WTC11 (cell line): ENCODE measurements around the gene WRAP53. TPM values are rescaled to one million over a fixed set of nuclear protein-coding genes. Genes with fewer than 3 reads are reported as not detected.

ENCODE experiments used
- ATAC-seq: fragments of 200-7000 bp; cut with Tn5 transposase; 2 replicates; pipeline ENCODE4 v1.10.0; 2021; ENCODE audit warnings: mild to moderate bottlenecking, moderate library complexity
- CTCF ChIA-PET: fragments of 300-600 bp; sonication (Branson Sonifier 250); formaldehyde crosslinking; loops from one replicate; lab custom pipeline; 2021; ENCODE audit warnings: antibody characterized with exemption; lab: Charles Lee
- POLR2A ChIA-PET: fragments of 350-600 bp; sonication (Branson Sonifier 250); formaldehyde crosslinking; loops from one replicate; lab custom pipeline; 2021; ENCODE audit warnings: antibody characterized with exemption; lab: Charles Lee
- DNase-seq: peaks from one replicate; pipeline ENCODE4 v3.0.0; 2021; ENCODE audit warnings: low spot score
- H3K27ac Mint-ChIP-seq: 2 replicates; pipeline ENCODE4 v1.8.0; 2021; ENCODE audit warnings: mixed read lengths
- H3K27me3 Mint-ChIP-seq: 2 replicates; pipeline ENCODE4 v1.8.0; 2021; ENCODE audit warnings: low read depth, mild to moderate bottlenecking, moderate library complexity, mixed read lengths
- H3K36me3 Mint-ChIP-seq: 2 replicates; pipeline ENCODE4 v1.8.0; 2021; ENCODE audit warnings: mixed read lengths
- H3K4me1 Mint-ChIP-seq: 2 replicates; pipeline ENCODE4 v1.8.0; 2022; ENCODE audit warnings: mixed read lengths
- H3K4me3 Mint-ChIP-seq: 2 replicates; pipeline ENCODE4 v1.8.0; 2021; ENCODE audit warnings: mild to moderate bottlenecking, moderate library complexity, mixed read lengths
- H3K9me3 Mint-ChIP-seq: 2 replicates; pipeline ENCODE4 v1.8.0; 2021; ENCODE audit warnings: mixed read lengths
- CREB1 ChIP-seq: sonication (generic); formaldehyde crosslinking; IDR thresholded peaks from 2 replicates; pipeline ENCODE4 v1.8.0; 2023; ENCODE audit warnings: mild to moderate bottlenecking, missing genetic modification reagents
- IRF1 ChIP-seq: sonication (generic); formaldehyde crosslinking; IDR thresholded peaks from 2 replicates; pipeline ENCODE4 v1.8.0; 2023; ENCODE audit warnings: missing genetic modification reagents
- IRF2 ChIP-seq: sonication (generic); formaldehyde crosslinking; IDR thresholded peaks from 2 replicates; pipeline ENCODE4 v1.8.0; 2022; ENCODE audit warnings: low read depth, missing genetic modification reagents, borderline replicate concordance
- KAT7 ChIP-seq: sonication (generic); formaldehyde crosslinking; IDR thresholded peaks from 2 replicates; pipeline ENCODE4 v1.8.1; 2023; ENCODE audit warnings: missing genetic modification reagents, mild to moderate bottlenecking, borderline replicate concordance
- NR1H2 ChIP-seq: sonication (generic); formaldehyde crosslinking; IDR thresholded peaks from 2 replicates; pipeline ENCODE4 v1.9.0; 2021; ENCODE audit warnings: mild to moderate bottlenecking, moderate library complexity, missing genetic modification reagents
- RELA ChIP-seq: sonication (generic); formaldehyde crosslinking; IDR thresholded peaks from 2 replicates; pipeline ENCODE4 v1.8.1; 2022; ENCODE audit warnings: missing genetic modification reagents, mild to moderate bottlenecking, borderline replicate concordance
- TEAD1 ChIP-seq: sonication (generic); formaldehyde crosslinking; IDR thresholded peaks from 2 replicates; pipeline ENCODE4 v1.8.0; 2022; ENCODE audit warnings: mild to moderate bottlenecking, missing genetic modification reagents
- TP53 ChIP-seq: sonication (generic); formaldehyde crosslinking; IDR thresholded peaks from 2 replicates; pipeline ENCODE4 v1.8.1; 2023; ENCODE audit warnings: mild to moderate bottlenecking, missing genetic modification reagents
- ZNF121 ChIP-seq: sonication (generic); formaldehyde crosslinking; IDR thresholded peaks from 2 replicates; pipeline ENCODE4 v1.8.0; 2023; ENCODE audit warnings: missing genetic modification reagents
- ZNF671 ChIP-seq: fragments of 250-450 bp; sonication (Bioruptor Pico); IDR thresholded peaks from 2 replicates; pipeline ENCODE4 v1.8.0; 2021; ENCODE audit warnings: mild to moderate bottlenecking
- total RNA-seq: library from RNA; stranded (reverse); gene quantifications from 3 replicates; pipeline ENCODE4 v1.2.3, GENCODE V29; 2021
- TF ChIP-seq, protein P1 (sequence below): sonication (generic); formaldehyde crosslinking; IDR thresholded peaks from 2 replicates; pipeline ENCODE4 v1.8.0; 2022; ENCODE audit warnings: mild to moderate bottlenecking, missing genetic modification reagents
- TF ChIP-seq, protein P2 (sequence below): sonication (generic); formaldehyde crosslinking; conservative IDR thresholded peaks from 2 replicates; pipeline ENCODE4 v1.8.1; 2023; ENCODE audit warnings: mild to moderate bottlenecking, low read depth, missing genetic modification reagents, moderate library complexity
- TF ChIP-seq, protein P3 (sequence below): sonication (generic); formaldehyde crosslinking; IDR thresholded peaks from 2 replicates; pipeline ENCODE4 v1.8.1; 2022; ENCODE audit warnings: mild to moderate bottlenecking, missing genetic modification reagents, moderate library complexity, borderline replicate concordance
- TF ChIP-seq, protein P4 (sequence below): sonication (generic); formaldehyde crosslinking; IDR thresholded peaks from 2 replicates; pipeline ENCODE4 v1.8.0; 2022; ENCODE audit warnings: mild to moderate bottlenecking, missing genetic modification reagents

The WRAP53 gene
- total RNA-seq, 1 experiment from 2014 or later = 37.2 TPM

- TF ChIP-seq, protein P1, sequence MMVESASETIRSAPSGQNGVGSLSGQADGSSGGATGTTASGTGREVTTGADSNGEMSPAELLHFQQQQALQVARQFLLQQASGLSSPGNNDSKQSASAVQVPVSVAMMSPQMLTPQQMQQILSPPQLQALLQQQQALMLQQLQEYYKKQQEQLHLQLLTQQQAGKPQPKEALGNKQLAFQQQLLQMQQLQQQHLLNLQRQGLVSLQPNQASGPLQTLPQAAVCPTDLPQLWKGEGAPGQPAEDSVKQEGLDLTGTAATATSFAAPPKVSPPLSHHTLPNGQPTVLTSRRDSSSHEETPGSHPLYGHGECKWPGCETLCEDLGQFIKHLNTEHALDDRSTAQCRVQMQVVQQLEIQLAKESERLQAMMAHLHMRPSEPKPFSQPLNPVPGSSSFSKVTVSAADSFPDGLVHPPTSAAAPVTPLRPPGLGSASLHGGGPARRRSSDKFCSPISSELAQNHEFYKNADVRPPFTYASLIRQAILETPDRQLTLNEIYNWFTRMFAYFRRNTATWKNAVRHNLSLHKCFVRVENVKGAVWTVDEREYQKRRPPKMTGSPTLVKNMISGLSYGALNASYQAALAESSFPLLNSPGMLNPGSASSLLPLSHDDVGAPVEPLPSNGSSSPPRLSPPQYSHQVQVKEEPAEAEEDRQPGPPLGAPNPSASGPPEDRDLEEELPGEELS = no peak
- TF ChIP-seq CREB1 (CRISPR knock-in tag) (no peak), ZNF121 (CRISPR knock-in tag) (no peak), ZNF671 (no peak), IRF1 (CRISPR knock-in tag) (no peak), KAT7 (no peak)
Measured at GRCh38 chr17:7701681-7702080, 13.4 kb downstream of the WRAP53 start (continued).

GRCh38 chr17:7702776-7703175 is 14.5 kb downstream of the WRAP53 start:
- Mint-ChIP-seq H3K4me3 (no peak overlapping the region), H3K9me3 (no peaks in the 10 kb centered on the region), H3K36me3 (peaks cover 2% of the 10 kb centered on the region; the same call in 1 of the 2 replicates)
- CTCF ChIA-PET = interaction anchor here (0.6 to 6.1 kb wide), 11 partner anchors 9 to 338 kb away, joined by 4 to 72 read pairs (median 7); partner anchors contain the start of genes DNAH2, FXR2, SHBG and SOX15
- no peak for DNase-seq
- TF ChIP-seq, protein P2, sequence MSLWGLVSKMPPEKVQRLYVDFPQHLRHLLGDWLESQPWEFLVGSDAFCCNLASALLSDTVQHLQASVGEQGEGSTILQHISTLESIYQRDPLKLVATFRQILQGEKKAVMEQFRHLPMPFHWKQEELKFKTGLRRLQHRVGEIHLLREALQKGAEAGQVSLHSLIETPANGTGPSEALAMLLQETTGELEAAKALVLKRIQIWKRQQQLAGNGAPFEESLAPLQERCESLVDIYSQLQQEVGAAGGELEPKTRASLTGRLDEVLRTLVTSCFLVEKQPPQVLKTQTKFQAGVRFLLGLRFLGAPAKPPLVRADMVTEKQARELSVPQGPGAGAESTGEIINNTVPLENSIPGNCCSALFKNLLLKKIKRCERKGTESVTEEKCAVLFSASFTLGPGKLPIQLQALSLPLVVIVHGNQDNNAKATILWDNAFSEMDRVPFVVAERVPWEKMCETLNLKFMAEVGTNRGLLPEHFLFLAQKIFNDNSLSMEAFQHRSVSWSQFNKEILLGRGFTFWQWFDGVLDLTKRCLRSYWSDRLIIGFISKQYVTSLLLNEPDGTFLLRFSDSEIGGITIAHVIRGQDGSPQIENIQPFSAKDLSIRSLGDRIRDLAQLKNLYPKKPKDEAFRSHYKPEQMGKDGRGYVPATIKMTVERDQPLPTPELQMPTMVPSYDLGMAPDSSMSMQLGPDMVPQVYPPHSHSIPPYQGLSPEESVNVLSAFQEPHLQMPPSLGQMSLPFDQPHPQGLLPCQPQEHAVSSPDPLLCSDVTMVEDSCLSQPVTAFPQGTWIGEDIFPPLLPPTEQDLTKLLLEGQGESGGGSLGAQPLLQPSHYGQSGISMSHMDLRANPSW (CRISPR knock-in tag) = no peak
- TF ChIP-seq IRF2 (CRISPR knock-in tag) (no peak), TP53 (CRISPR knock-in tag) (no peak), ZNF121 (CRISPR knock-in tag) (no peak), RELA (CRISPR knock-in tag) (no peak), TEAD1 (CRISPR knock-in tag) (no peak), NR1H2 (no peak)
- TF ChIP-seq, protein P3, sequence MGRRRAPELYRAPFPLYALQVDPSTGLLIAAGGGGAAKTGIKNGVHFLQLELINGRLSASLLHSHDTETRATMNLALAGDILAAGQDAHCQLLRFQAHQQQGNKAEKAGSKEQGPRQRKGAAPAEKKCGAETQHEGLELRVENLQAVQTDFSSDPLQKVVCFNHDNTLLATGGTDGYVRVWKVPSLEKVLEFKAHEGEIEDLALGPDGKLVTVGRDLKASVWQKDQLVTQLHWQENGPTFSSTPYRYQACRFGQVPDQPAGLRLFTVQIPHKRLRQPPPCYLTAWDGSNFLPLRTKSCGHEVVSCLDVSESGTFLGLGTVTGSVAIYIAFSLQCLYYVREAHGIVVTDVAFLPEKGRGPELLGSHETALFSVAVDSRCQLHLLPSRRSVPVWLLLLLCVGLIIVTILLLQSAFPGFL (CRISPR knock-in tag) = no peak
- TF ChIP-seq, protein P4, sequence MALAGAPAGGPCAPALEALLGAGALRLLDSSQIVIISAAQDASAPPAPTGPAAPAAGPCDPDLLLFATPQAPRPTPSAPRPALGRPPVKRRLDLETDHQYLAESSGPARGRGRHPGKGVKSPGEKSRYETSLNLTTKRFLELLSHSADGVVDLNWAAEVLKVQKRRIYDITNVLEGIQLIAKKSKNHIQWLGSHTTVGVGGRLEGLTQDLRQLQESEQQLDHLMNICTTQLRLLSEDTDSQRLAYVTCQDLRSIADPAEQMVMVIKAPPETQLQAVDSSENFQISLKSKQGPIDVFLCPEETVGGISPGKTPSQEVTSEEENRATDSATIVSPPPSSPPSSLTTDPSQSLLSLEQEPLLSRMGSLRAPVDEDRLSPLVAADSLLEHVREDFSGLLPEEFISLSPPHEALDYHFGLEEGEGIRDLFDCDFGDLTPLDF (CRISPR knock-in tag) = no peak
- TF ChIP-seq, all 79 proteins: peak for 0
- Mint-ChIP-seq H3K4me1 (peaks cover 30% of the 10 kb centered on the region), H3K27ac (peak overlapping the region; percentile 74; the same call in 1 of the 2 replicates), H3K27me3 (peaks cover 13% of the 10 kb centered on the region)
- ATAC-seq = no peak
- POLR2A ChIA-PET = interaction anchor here (0.6 to 4.0 kb wide), 5 partner anchors 11 to 75 kb away, joined by 3 to 55 read pairs (median 8); partner anchors contain the start of genes ATP1B2, SAT2, TP53 and WRAP53
